DMS153 treated with DMSO at 0.1 percent for 48 hours (cell line): ENCODE measurements around the gene KCTD11.
A peak's percentile ranks its signal among the peaks of the same experiment; 100 is the strongest.

ENCODE experiments used
- DNase-seq: peaks from one replicate; lab custom pipeline; 2025; ENCODE audit not compliant: unreplicated experiment; lab: John Stamatoyannopoulos, UW

Gene KCTD11

DNA sequence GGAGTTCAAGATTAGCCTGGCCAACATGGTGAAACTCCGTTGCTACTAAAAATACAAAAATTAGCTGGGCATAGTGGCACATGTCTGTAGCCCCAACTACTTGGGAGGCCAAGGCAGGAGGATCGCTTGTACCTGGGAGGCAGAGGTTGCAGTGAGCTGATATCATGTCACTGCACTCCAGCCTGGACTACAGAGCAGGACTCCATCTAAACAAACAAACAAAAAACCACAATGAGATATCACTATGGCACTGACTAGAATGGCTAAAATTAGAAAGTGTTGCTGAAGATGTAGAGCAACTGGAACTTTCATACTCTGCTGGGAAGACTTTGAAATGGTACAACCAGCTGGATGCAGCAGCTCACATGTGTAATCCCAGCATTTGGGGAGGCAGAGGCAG lies 22.4 kb downstream of the KCTD11 start:
- DNase-seq: no peak

DNA sequence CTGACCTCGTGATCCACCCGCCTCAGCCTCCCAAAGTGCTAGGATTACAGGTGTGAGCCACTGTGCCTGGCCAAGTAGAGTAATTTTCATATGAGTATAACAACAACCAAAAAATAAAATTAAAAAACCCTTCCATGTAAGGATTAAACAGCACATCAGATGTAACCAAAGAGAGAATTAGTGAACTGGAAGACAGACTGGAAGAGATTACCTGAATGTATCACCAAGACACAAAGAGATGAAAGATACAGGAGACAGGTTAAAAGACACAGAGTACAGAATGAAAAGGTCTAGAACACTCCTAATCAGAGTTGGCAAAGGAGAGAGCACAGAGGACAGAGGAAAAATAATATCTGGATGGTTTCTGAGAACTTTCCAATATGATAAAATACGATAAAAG lies 27.2 kb downstream of the KCTD11 start:
- DNase-seq: no peak

DNA sequence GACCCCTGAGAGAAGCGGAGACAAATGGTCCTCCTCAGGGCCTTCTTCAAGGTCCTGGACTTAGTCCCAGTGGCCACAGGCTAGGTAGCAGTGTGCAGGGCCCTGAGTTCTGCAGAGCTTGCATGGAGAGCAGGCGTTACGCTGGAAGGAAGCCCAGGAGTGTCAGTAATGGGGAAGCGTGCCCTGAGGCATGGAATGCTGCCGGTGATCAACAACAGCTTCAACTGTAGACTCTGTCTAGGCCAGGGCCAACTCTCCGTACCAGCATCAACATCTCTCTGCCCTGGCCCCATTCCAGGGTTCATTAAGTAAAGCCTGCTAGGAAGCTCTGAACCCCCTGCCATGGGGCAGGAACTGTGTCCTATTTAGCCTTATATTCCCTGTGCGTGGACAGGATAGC lies 28.4 kb downstream of the KCTD11 start:
- no peak for DNase-seq

DNA sequence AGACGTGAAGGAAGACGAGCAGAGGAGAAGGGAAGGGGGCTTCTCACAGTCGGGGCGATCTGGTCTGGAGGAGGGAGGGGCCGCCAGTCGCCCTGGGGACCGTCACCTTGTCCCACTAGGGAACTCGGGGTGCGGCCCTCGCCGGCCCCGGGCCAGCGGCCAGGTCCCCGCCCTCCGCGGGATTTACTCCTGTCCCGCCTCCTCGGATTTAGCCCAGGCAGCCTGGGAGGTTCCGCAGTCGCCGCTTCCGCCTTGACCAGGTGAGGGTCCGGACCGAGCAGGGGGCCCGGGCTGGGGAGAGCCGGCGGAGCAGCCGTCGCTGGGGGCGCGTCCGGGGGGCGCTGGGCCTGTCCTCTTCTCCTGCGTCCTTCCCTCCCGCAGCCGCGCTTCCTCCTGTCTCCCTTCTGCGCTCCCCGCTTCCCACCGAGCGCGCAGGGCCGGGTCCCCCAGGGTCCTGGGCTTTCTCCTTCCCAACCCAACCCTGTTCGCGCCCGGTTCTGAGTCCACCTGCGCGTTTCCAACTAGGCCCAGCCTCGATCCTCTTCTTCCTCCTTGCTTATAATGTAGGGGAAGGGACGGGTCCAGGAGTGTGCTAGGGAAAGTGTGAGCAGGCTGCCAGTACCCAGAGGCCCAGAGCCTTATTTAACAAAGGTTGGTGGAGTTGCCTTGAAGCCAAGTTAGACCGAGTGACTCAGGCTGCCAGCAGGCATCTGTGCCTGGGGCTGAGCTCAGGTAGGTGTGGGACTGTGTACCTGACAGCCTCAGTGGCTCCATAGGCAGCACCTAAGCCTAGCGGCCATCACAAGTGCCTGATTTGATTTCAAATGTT lies 29.1 kb downstream of the KCTD11 start, which contains the start of gene TNK1:
Gene TNK1, plus strand, starts transcription at position 235 of the 829 bp plus-strand sequence. CDS start 1,838 bp downstream, outside the sequence.
- no peak for DNase-seq

DNA sequence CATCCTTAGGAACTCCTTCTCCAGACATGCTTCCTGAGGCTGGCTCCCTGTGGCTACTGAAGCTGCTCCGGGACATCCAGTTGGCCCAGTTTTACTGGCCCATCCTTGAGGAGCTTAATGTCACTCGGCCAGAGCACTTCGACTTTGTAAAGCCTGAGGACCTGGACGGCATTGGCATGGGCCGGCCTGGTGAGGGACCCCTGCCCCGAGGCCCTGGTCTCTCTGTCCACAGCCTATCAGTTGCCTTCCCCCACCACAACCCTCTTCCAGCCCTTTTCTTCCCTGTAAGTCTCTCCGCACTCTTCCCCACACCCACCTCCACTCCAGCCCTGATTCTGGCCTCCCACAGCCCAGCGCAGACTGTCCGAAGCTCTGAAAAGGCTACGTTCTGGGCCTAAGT lies 30.9 kb downstream of the KCTD11 start:
- no peak for DNase-seq

GRCh38 chr17:7383371-7383741 lies 31.4 kb downstream of the KCTD11 start:
- DNase-seq: no peak

GRCh38 chr17:7383742-7384488 lies 32.0 kb downstream of the KCTD11 start:
- DNase-seq: no peak

- no peak for DNase-seq
Observed at GRCh38 chr17:7384489-7385081, 32.6 kb downstream of the KCTD11 start.

GRCh38 chr17:7388856-7389255 lies 36.9 kb downstream of the KCTD11 start:
- DNase-seq: no peak

DNA sequence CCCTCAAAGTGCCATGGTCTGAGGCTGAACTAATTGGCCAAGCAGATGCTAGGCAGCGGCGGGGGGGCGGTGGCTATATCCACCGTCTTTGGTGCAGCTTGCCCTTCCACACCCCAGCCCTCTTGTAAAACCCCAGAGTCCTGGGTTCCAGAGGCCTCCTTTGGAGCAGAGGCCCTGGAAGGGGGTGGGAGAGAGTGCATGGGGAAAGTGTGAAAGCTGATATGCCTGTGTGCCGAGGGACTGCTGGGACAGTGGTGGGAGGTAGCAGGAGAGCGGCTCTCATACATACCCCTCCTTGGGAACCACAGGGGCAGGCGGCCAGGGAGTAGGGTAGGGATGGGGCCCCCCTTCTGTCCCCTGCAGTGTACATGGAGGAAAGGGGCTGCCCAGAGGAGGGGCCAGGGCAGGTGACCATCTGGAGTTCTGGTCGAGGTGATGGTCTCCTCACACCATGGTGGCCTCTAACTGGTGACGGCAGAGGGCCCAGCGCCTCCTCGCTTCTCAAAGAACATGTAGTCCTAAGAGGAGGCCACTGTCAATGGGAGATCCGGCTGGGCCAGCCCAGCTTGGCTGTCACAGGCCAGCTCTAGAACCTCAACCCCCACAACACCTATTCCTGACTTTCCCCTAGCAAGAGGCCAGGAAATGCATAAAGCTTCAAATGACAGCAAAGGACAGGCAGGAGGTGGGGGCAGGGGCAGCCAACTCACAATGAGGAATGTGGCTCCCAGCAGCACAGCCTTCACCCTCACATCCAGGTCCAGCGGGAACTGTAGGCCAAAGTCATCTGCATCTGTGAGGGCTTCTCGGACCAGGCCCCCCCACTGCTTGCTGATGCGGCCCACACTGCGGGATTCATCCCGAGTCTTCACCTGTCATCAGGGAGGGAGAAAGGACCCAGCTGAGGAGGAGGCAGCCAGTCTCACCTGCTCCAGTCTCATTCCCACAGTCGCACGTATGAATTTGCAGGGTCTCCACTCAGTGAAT lies 38.3 kb downstream of the KCTD11 start:
- no peak for DNase-seq

GRCh38 chr17:7391307-7391706 lies 39.3 kb downstream of the KCTD11 start:
- DNase-seq: no peak

DNA sequence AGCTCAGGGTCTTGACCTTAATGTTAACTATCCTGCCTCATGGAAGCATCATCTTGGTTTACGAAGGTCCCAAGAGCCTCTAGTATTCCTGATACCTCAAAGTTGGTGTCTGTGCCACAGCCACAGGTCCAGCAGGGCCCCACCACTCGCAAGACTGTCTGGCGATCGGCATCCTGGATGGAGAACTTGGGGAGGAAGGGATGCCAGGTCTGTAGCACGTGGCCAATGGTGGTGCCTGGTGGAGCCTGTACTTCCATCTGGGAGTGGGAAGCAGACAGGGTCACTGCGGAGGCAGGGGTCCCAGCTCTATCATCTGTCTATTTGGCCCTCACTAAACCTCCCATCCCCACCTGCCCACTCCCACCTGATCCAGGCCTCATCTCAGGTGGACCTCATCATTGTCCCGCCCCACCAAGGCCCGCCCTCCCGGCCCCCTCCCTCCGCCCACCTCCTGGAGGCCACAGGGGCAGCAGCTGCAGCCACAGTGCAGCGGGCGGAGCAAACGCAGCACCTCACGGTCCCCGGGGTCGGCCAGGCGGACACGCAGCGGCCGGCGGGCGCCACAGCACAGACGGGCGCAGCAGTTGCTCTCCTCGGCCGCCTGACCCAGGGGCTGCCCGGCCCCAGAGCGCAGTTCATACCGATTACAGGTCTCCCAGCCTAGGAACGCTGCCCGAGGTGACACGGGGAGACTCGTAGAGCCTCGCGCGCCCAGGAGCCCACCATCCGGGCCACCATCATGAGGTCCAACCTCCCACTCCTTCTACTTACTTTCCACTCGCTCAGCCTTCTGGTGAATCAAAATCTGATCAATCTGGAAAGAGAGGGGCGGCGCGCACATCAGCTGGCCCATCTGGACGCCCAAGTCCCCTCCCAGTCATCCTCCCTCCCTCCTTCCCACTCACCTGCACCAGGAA lies 41.0 kb downstream of the KCTD11 start:
- DNase-seq: no peak

- DNase-seq: no peak
Observed at GRCh38 chr17:7393613-7394451, 41.9 kb downstream of the KCTD11 start.

GRCh38 chr17:7394452-7395191 lies 42.7 kb downstream of the KCTD11 start, which contains the start of gene PLSCR3:
TSS of gene PLSCR3 (minus strand) at chr17:7394525. CDS start at chr17:7394110, 415 bp downstream.
- DNase-seq: peak; percentile 20

DNA sequence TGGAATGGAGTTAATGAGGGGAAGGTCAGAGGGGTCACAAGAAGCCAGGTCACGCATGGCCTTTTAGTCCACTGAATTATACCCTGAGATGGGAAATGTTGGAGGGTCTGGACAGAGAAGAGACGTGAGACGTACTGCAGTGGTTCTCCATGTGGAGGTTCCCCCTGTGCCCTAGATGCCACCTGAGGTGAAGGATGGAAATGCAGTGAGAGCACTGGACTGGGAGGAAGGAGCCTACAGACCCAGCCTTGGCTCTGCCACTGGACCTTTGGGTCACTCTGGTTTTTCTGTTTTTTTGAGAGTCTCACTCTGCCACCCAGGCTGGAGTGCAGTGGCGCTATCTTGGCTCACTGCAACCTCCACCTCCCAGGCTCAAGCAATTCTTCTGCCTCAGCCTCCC lies 44.2 kb downstream of the KCTD11 start:
- DNase-seq: no peak

- no peak for DNase-seq
Observed at GRCh38 chr17:7398612-7399011, 46.6 kb downstream of the KCTD11 start.

DNA sequence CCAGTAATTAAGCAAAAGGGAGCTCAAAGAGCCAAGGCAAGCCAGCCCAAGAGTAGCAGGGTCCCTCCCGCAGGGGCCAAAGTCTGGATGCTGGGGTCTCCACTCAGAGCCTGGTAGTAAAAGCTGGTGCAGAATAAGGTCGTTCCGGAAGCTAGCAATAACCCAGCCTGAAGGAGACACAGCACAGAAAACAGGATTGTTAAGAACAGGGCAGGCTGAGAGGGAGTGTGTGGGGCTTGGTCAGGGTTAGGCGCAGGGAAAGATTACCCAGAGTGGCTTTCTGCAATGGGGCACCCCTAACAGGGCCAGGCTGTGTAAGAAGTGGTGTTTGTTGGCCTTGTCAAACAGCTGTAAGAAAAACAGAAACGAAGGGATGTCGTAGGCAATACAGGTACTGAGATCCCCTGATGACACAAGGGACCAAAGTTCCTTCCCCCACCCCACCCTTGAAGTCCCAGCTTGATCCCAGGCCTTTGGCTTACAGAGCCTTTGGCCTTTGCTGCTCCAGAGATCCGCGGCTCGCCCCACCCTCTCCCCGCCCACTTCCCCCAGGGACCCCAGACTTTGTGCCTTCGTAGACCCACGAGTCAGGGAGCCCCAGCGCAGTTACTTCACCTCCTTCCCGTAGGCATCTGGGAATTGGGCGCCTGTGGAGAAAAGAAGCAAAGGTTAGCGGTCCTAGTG lies 51.2 kb downstream of the KCTD11 start:
- DNase-seq: no peak

DNA sequence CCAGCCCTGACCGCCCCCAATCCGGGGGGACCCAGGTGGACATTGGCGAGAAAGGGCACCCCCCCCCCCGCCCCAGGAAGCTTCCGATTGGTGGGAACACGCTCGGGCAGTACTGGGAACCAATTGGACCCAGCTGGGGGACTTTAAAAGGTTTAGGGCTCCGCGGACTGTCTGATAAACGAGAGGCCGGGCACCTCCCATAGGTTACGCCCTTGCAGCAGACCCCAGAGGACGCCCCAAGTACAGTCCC lies 51.7 kb downstream of the KCTD11 start:
- no peak for DNase-seq
